ENCODE results near the gene HIBCH. TPM values are rescaled to one million over a fixed set of nuclear protein-coding genes. Genes with fewer than 3 reads are reported as not detected.

The HIBCH gene
- polyA plus RNA-seq, 1 of the 3 experiments (the other 2 are of a cell fraction): 8.4 TPM

GRCh38 chr2:190216829-190217228 is 102.8 kb downstream of the HIBCH start:
- CTCF ChIA-PET: interaction anchor here (1.0 kb wide), 1 partner anchor 60 kb away, joined by 3 read pairs; no protein-coding TSS in a partner anchor
- no peak for TF ChIP-seq GABPA (IDR thresholded peaks at IDR 0.05; ENCODE audit: low read depth)
- no peak for TF ChIP-seq TCF12 (IDR thresholded peaks at IDR 0.05)
- peak; percentile 46 for TF ChIP-seq NFIC (IDR thresholded peaks at IDR 0.05; ENCODE audit: borderline replicate concordance)
- no peak for TF ChIP-seq SMC3 (IDR thresholded peaks at IDR 0.05; ENCODE audit: low read depth, low read length)
- no peak for TF ChIP-seq TEAD4 (IDR thresholded peaks at IDR 0.05; ENCODE audit: borderline replicate concordance, insufficient read depth)
- peaks cover 0 to 15% of the 10 kb centered on the region in 2 experiments; a peak in 1 of 4 replicates for H3K4me1 ChIP-seq (ENCODE audit: control insufficient read depth in 1 of 2, insufficient read depth in 2 of 2, low read depth in 1 of 2, low read length in 1 of 2)
- H3F3A ChIP-seq (replicated peaks; ENCODE audit: insufficient read depth): no peaks in the 10 kb centered on the region
- POLR2A ChIA-PET: no interaction called here
- no peak overlapping the region for H3K9ac ChIP-seq
- no peak overlapping the region for H3K4me2 ChIP-seq
- peaks cover 6 to 24% of the 10 kb centered on the region in 2 experiments for H3K36me3 ChIP-seq (replicated peaks in 1 of 2; ENCODE audit: control insufficient read depth in 1 of 2, insufficient read depth in 2 of 2, low read length in 1 of 2)
- no peak overlapping the region for H2AFZ ChIP-seq (ENCODE audit: low read depth)
- H3K4me3 ChIP-seq (ENCODE audit: low read depth in 2 of 2, low read length in 1 of 2): no peak overlapping the region
- no peaks in the 10 kb centered on the region for H3K79me2 ChIP-seq (ENCODE audit: insufficient read depth)
- H3K9me3 ChIP-seq: no peaks in the 10 kb centered on the region
- H3K9me2 ChIP-seq: no peaks in the 10 kb centered on the region
- no peak overlapping the region for H3K27ac ChIP-seq (ENCODE audit: low read depth in 2 of 2, low read length in 1 of 2)
- DNase-seq: peak; percentile 24
- H4K20me1 ChIP-seq (ENCODE audit: insufficient read depth): no peaks in the 10 kb centered on the region
- H3K27me3 ChIP-seq (ENCODE audit: insufficient read depth): no peaks in the 10 kb centered on the region
- WGBS (ENCODE audit: low lambda C conversion rate): 88% methylated on average over 2 of the region's 3 CpGs

GRCh38 chr2:190215620-190216019 is 104.0 kb downstream of the HIBCH start:
- no peak overlapping the region for H3K4me3 ChIP-seq (ENCODE audit: low read depth in 2 of 2, low read length in 1 of 2)
- no peak overlapping the region for H2AFZ ChIP-seq (ENCODE audit: low read depth)
- TF ChIP-seq POLR2AphosphoS5 (IDR thresholded peaks at IDR 0.05; ENCODE audit: low read depth, low read length) (no peak), JUND (IDR thresholded peaks at IDR 0.05) (no peak), ELF1 (IDR thresholded peaks at IDR 0.05) (no peak), ZBTB33 (IDR thresholded peaks at IDR 0.05; ENCODE audit: borderline replicate concordance, low read depth) (no peak), TAF1 (IDR thresholded peaks at IDR 0.05; ENCODE audit: borderline replicate concordance, low read depth, low read length) (no peak), CHD2 (IDR thresholded peaks at IDR 0.05; ENCODE audit: low read length, partially characterized antibody) (no peak), CTCF (IDR thresholded peaks at IDR 0.05) (no peak), REST (IDR thresholded peaks at IDR 0.05; ENCODE audit: low read depth, low read length) (no peak)
- no peak overlapping the region for H3K27ac ChIP-seq (ENCODE audit: low read depth in 2 of 2, low read length in 1 of 2)
- H3K27me3 ChIP-seq (ENCODE audit: insufficient read depth): no peaks in the 10 kb centered on the region
- no peaks in the 10 kb centered on the region for H3K9me3 ChIP-seq
- H3K9me2 ChIP-seq: no peaks in the 10 kb centered on the region
- H3K4me2 ChIP-seq: no peak overlapping the region
- DNase-seq: peak; percentile 3
- POLR2A ChIA-PET: no interaction called here
- CTCF ChIA-PET: interaction anchor here (1.0 to 1.3 kb wide), 2 partner anchors 9 to 61 kb away, joined by 3 read pairs; no protein-coding TSS in a partner anchor
- H4K20me1 ChIP-seq (ENCODE audit: insufficient read depth): no peaks in the 10 kb centered on the region
- no peak overlapping the region for H3K9ac ChIP-seq
- H3F3A ChIP-seq (replicated peaks; ENCODE audit: insufficient read depth): no peaks in the 10 kb centered on the region
- 68% methylated on average over 3 of the region's 3 CpGs for WGBS (ENCODE audit: low lambda C conversion rate)
- peaks cover 6 to 29% of the 10 kb centered on the region in 2 experiments for H3K36me3 ChIP-seq (replicated peaks in 1 of 2; ENCODE audit: control insufficient read depth in 1 of 2, insufficient read depth in 2 of 2, low read length in 1 of 2)
- peaks cover 0 to 15% of the 10 kb centered on the region in 2 experiments; a peak in 1 of 4 replicates for H3K4me1 ChIP-seq (ENCODE audit: control insufficient read depth in 1 of 2, insufficient read depth in 2 of 2, low read depth in 1 of 2, low read length in 1 of 2)
- H3K79me2 ChIP-seq (ENCODE audit: insufficient read depth): no peaks in the 10 kb centered on the region

All from SK-N-SH (cell line).